ENCODE measurements around the gene DNAJC27. TPM values are rescaled to one million over a fixed set of nuclear protein-coding genes. Genes with fewer than 3 reads are reported as not detected.

DNAJC27 gene
- total RNA-seq, 4 donors from 2014 or later = 2.7 to 12.4 (median 7.8) TPM

- H3K36me3 ChIP-seq = no peaks in the 10 kb centered on the region
- H3K4me3 ChIP-seq = no peak overlapping the region
- no peaks in the 10 kb centered on the region for H3K9me3 ChIP-seq
- peaks cover 0 to 21% (median 4%) of the 10 kb centered on the region in 4 donors for H3K4me1 ChIP-seq
- DNase-seq = peak in 1 of 3 donors; percentile 30
- TF ChIP-seq POLR2A (IDR thresholded peaks at IDR 0.05) = no peak
- no peak for TF ChIP-seq CTCF (IDR thresholded peaks at IDR 0.05)
- H3K27me3 ChIP-seq = no peaks in the 10 kb centered on the region
- H3K27ac ChIP-seq = no peak overlapping the region
These were observed 47.0 kb downstream of the DNAJC27 start for GRCh38 chr2:24924732-24925131.

- TF ChIP-seq POLR2A (IDR thresholded peaks at IDR 0.05) (no peak), CTCF (IDR thresholded peaks at IDR 0.05) (no peak)
- Histone ChIP-seq H3K36me3 (no peaks in the 10 kb centered on the region), H3K27me3 (no peaks in the 10 kb centered on the region), H3K4me3 (no peak overlapping the region), H3K9me3 (no peaks in the 10 kb centered on the region), H3K4me1 (peaks cover 0 to 23% (median 4%) of the 10 kb centered on the region in 4 donors), H3K27ac (no peak overlapping the region)
- DNase-seq = no peak
These were observed 47.5 kb downstream of the DNAJC27 start for GRCh38 chr2:24924266-24924665.

- H3K36me3 ChIP-seq = no peaks in the 10 kb centered on the region
- no peaks in the 10 kb centered on the region for H3K27me3 ChIP-seq
- TF ChIP-seq POLR2A (IDR thresholded peaks at IDR 0.05) (no peak), CTCF (IDR thresholded peaks at IDR 0.05) (no peak)
- peaks cover 0 to 35% (median 8%) of the 10 kb centered on the region in 4 donors for H3K4me1 ChIP-seq
- H3K4me3 ChIP-seq = no peak overlapping the region
- H3K27ac ChIP-seq = no peak overlapping the region
- DNase-seq = no peak
- H3K9me3 ChIP-seq = no peaks in the 10 kb centered on the region
These were observed 48.6 kb downstream of the DNAJC27 start for GRCh38 chr2:24923106-24923505.

- H3K9me3 ChIP-seq = no peaks in the 10 kb centered on the region
- H3K27me3 ChIP-seq = no peaks in the 10 kb centered on the region
- DNase-seq = no peak
- H3K36me3 ChIP-seq = no peaks in the 10 kb centered on the region
- H3K4me1 ChIP-seq = peaks cover 0 to 39% (median 9%) of the 10 kb centered on the region in 4 donors
- no peak overlapping the region for H3K4me3 ChIP-seq
- H3K27ac ChIP-seq = no peak overlapping the region
- no peak for TF ChIP-seq CTCF (IDR thresholded peaks at IDR 0.05)
- no peak for TF ChIP-seq POLR2A (IDR thresholded peaks at IDR 0.05)
These were observed 49.2 kb downstream of the DNAJC27 start for GRCh38 chr2:24922556-24922955.

GRCh38 chr2:24920809-24921441 lies 50.8 kb downstream of the DNAJC27 start:
- peaks cover 0 to 33% (median 5%) of the 10 kb centered on the region in 4 donors for H3K4me1 ChIP-seq
- TF ChIP-seq POLR2A (IDR thresholded peaks at IDR 0.05) (no peak), CTCF (IDR thresholded peaks at IDR 0.05) (peak in 3 of 6 experiments; percentile 18 to 48 (median 26))
- H3K36me3 ChIP-seq = no peaks in the 10 kb centered on the region
- H3K4me3 ChIP-seq = peak overlapping the region; percentile 53 to 88 (median 80)
- DNase-seq = peak in 1 of 3 donors; percentile 67
- H3K9me3 ChIP-seq = no peaks in the 10 kb centered on the region
- no peaks in the 10 kb centered on the region for H3K27me3 ChIP-seq
- H3K27ac ChIP-seq = peak overlapping the region; percentile 51 to 88 (median 68)
